ENCODE measurements around the gene FAM216B. TPM values are rescaled to one million over a fixed set of nuclear protein-coding genes. Genes with fewer than 3 reads are reported as not detected.

The FAM216B gene
- 10 to 100 TPM; 14.8 to 47.3 TPM for total RNA-seq
- long read RNA-seq, transcript FAM216B-201 (4 exons, 3,243 nt): major isoform, 5 of 13 reads
- long read RNA-seq, partial matches to known transcripts: 5 of 13 reads
- long read RNA-seq, other reads (novel, unspliced or antisense): 2 of 13 reads

DNA sequence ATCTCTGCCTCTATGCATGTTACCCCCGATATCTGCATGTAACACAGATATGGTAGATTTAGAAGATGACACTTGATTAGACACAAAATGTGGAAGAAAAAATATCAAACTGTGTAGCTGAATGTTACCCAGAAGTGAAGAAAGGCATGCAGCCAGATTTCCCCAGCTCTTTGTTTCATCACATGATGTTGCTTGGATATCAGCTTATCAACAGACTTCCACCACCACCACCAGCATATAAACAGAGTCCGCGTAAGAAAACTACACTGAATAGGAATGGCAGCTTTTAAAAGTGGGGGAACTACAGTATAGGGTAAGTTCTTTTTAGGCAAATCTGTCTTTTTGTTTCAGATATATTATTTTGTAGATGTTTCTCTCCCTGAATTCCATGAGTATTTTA, at the start of gene FAM216B:
FAM216B (plus strand) TSS at position 233 of the 400 bp plus-strand sequence. CDS start 2,484 bp downstream, outside the sequence.
- ATAC-seq: peak; percentile 30 to 53
- no peak for DNase-seq
- intact Hi-C loops (cut with DNase I): no loop called here

DNA sequence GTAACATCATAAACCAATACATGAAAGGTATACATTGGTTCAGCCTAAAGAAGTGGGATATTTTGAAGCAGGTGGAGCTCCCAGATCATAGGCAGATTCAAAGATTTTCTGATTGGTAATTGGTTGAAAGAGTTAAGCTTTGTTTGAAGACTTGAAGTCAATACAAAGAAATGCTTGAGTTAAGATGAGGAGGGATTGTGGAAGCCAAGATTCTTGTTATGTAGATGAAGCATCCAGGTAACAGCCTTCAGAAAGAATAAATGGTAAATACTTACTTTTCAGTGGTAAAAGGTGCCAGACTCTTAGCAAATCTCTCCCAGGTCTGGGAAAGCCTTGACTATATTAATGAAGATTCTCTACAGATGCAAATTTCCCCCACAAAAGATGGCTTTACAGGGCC, 49.3 kb upstream of the FAM216B start:
- DNase-seq (no peak), ATAC-seq (no peak)

DNA sequence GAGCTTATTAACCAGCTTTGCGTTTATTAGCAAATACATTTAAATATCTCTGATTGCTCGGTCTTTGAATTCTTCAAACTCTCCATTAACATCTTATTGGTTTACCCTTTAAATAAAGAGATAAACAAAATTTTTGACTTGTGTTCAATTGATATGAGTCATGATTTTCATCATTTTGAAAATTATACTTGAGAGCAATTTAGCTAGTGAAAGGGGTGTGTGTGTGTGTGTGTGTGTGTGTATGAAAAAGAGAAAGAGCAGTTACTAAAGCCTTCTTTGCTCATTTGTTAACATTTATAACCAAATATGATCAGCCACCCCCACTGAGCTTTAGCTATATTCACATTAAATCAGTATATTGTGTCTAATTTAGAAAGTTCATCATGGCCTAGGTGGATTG, 48.3 kb upstream of the FAM216B start:
- ATAC-seq: no peak
- no peak for DNase-seq
- intact Hi-C loops (cut with DNase I): no loop called here

More for the DNA sequence above, 49.3 kb upstream of the FAM216B start:
- intact Hi-C loops (cut with DNase I): no loop called here

DNA sequence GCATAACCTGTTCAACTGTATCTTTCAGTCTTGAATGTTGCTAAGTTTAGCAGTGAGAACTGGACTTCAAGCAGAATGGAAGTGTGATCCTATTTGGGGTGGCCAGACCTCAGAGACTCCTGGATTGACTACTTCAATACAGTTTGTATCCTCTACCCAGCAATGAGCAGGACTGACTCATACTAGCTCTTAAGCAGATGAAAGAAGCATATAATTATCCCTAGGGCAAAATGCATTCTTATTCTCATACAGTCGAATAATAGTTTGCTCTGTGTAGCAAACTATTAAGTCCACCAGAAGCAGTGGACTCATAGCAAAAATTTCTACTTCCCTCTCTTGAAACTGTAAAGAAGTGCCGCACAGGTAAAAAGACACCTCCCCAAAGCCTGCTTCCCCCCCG, 46.4 kb upstream of the FAM216B start:
- intact Hi-C loops (cut with DNase I): no loop called here
- DNase-seq: no peak

DNA sequence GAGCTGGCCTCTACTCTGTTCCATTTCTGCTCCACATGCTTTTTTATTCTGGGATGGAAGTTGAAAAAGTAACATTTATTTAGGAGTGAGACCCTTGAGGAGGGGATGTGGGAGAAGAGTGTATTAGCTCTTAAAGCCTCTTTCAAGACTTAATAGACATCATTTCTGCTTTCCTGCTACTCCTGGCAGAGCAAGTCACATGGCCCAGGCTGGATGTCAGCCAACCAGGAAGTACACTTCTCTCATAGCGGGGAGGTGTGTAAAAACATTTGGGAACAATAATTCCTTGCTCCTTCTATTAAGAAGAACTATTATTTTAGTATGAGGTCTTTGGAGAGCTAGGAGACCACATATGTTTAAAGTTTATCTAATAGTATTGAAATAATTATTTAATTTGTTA, 40.6 kb upstream of the FAM216B start:
- DNase-seq (peak; percentile 63), ATAC-seq (no peak)
- intact Hi-C loops (cut with DNase I): no loop called here

More for the DNA sequence above, 46.4 kb upstream of the FAM216B start:
- ATAC-seq: no peak

DNA sequence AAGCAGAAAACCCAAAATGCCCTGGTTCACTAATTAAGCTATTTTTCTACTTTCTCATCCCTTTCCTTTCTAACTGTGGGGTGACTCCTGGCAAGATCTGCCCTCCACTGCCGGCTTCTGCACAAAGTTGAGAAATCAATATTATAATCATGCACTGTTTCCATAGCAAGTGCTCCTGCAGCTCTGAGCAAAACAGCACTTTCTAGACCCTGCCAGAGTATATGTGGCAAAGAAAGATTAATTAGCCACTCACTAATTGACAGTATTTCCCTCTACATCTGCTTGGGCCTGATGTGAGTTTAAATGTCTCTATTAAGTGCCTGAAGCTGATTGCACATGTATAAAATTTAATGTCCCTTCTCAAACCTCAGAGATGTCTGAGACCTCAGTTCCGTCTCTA, 39.5 kb upstream of the FAM216B start:
- intact Hi-C loops (cut with DNase I): no loop called here
- no peak for ATAC-seq
- DNase-seq: no peak

DNA sequence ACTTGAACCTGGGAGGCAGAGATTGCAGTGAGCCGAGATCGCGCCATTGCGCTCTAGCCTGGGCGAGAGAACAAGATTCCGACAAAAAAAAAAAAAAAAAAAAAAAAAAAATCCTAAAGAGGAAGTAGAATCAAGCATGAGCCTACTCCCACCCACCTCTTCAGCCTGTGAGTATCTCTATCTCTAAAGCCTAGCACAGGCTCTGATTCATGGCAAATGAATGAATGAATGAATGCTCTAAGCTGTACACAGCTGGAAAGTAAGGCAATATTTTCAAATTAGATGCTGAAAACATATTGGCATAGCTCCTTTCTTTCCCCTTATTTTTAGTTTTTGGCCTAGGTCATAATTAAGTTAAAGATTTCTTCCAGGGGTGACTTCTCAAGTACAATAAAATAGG, 35.7 kb upstream of the FAM216B start:
- intact Hi-C loops (cut with DNase I): no loop called here

DNA sequence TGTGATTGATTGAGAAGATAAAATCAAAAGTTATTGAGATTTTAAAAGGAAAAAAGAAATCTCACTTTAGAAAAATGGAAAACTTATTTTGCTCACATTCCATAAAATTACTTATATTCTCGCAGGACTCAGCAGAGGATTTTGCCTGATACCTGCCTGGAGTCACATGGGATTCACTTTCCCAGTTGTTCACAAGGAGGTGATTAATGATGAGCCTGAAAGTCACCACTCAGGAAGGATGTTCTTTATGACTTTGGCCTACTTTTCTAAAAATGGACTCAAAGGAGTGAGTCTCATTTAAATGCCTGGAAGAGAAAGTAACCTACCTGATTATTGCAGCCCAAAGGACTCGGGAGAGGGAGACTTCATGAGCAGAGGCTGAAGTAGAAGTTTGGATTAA, 34.5 kb upstream of the FAM216B start:
- DNase-seq (no peak), ATAC-seq (peak in 1 of 2 donors; percentile 38)
- intact Hi-C loops (cut with DNase I): no loop called here

More for the DNA sequence above, 35.7 kb upstream of the FAM216B start:
- ATAC-seq: peak in 1 of 2 donors; percentile 42
- no peak for DNase-seq

DNA sequence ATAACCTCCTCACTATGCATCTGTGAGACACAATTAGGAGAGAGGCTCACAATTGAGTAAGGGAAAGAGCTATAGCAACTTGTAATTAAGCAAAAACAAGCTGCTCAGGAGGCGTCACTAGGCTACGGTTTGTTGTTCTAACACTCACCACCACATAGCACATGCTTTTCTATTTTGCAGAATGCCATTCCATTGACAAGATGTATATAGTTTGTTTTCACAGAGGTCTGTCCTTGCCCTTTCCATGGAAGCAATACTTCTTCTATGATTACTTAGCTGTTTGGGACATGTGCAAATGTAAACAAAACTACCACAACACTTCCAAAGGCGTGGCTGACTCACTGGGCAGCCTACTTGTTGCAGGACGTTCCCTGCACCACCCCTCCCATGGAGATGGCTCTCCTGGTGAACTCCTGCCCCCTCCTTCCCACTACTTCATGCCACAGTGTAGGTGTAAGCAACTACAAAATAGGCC, 33.9 kb upstream of the FAM216B start:
- no peak for DNase-seq
- intact Hi-C loops (cut with DNase I): no loop called here
- peak in 1 of 2 donors; percentile 47 for ATAC-seq

DNA sequence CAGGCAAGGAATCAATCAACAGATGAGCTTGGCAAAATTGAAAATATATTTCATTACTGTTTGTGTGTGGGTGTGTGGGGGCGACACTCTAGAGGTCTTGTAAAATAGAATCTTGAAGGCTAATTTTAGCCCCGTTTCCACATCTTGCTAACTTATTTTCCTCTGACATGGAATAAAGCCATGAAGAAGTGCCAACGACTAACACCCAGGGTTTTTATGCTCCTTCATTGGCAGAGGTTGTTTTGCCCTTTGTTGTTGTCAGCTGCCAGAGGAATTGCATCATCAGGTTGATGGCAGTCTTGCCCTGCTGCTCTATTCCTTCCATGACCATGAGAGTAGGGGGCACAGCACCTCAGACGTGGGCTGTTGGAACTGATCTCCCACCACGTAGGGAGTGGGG, 30.6 kb upstream of the FAM216B start:
- ATAC-seq: no peak

DNA sequence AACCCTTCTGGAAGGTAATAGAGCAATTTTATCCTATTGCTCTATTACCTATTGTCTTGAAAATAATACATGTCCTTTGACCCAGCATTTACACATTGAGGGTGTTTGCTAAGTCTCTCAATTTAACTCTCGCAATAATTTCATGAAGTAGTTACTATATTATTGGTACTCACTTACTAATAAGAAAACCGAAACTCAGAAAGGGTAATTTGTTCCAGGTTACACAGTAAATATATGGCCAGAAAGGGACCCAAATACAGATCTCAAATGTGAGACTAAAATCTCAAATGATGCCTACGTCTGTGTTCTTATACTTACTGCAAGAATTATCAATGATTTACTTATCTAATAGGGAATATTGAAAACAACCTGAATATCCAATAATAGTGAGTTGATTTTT, 29.7 kb upstream of the FAM216B start:
- no peak for ATAC-seq
- intact Hi-C loops (cut with DNase I): no loop called here

More for the DNA sequence above, 30.6 kb upstream of the FAM216B start:
- intact Hi-C loops (cut with DNase I): no loop called here
- no peak for DNase-seq

DNA sequence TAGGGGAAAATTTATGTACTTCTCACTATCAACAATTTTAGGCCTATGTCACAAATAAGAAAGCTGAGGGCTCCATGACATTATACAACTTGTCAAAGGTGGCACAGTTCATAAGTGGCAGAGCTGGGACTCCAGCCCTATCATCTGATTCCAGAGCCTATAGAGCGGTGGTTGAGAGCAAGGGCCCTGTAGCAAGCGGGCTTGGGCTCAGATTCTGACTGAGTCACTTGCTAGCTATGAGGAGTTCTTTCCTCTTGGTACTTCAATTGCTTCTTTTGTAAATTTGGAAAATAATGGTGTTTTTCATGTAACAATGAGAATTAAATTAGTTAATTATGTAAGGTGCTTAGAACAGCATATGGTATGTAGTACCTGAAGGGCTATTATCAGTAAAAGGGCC, 28.7 kb upstream of the FAM216B start:
- ATAC-seq: no peak
- no peak for DNase-seq
- intact Hi-C loops (cut with DNase I): no loop called here

More for the DNA sequence above, 29.7 kb upstream of the FAM216B start:
- no peak for DNase-seq

DNA sequence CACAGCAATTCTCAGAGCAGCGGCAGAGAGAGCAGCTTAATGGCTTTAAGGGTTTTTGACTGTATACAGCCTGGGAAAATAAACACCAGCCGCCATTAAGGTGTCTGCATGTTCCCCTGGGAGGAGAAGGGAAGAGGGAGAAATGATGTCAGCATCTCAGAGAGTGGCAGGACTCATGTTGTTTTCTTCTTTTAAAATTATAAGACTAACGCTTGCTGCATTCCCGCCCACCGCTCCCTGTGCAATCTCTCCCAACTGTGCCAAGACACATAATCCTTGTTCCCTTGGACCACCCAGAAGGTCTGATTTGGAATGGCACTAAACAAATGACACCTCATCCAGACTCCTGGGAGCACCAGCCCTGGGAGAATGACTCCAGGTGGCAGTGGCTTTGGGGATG, 27.7 kb upstream of the FAM216B start:
- peak in 1 of 2 donors; percentile 45 for ATAC-seq
- intact Hi-C loops (cut with DNase I): no loop called here
- DNase-seq: no peak

DNA sequence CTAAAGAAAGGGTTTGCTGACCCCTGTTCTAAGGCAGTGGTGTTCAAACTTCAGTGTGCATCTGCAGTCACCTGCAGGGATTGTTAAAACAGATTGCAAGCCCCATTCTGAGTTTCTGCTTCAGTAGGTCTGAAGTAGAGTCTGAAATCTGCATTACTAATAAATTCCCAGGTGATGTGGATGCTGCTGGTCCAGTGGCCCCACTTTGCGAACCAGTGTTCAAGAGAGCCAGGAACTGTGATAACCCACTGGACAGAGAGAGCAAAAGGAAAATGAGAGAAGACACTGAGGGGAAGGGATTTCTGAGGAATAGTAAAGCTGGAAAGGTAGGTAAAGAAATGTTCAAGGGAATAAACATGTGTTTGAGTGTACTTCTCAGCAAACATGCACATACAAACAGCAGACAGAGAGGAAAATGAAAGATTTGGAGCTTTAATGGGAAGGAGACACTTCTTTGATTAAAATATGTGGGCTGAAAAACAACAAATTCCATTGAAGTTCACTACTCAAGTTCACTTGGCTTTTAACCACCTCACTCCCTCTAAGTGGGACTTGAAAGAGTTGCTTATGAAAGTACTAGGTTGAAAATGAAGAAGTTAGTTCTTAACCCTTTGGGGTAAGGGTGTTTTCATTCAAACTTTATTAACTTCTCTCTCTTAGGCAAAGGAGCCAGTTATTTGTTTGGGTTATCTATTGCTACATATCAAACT, 26.4 kb upstream of the FAM216B start:
- no peak for ATAC-seq

DNA sequence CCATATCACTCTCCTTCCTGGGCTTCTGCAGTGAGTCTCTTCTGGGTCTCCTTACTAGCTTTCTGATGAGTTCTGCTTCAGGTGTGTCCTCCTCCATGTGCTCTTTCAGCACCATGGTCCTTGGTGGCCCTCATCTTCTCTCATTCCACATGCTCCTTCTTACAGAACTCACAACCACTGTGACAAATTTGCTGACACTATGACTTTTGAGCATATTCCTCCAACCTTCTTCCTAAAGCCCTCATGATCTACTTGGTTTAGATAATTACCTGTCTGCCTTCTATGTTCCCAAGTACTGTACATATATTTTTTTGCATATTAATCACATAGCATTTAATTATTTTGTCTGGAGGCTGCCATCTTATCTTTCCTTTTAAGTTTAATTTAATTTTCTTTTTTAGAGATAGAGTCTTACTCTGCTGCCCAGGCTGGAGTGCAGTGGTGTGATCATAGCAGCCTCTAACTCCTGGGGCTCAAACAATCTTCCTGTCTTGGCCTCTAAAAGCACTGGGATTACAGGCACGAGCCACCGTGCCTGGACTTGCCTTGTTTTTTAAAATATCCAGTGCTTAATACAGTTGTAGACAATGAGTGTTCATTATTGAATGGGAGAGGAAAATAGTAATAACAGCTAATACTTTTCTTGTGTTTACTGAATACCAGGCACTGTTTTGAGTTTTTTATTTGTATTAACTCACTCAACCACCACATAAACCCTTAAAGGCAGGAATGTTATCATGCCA, 23.5 kb upstream of the FAM216B start:
- no peak for ATAC-seq
- intact Hi-C loops (cut with DNase I): no loop called here
- DNase-seq: no peak

More for the DNA sequence above, 26.4 kb upstream of the FAM216B start:
- intact Hi-C loops (cut with DNase I): no loop called here
- DNase-seq: no peak

DNA sequence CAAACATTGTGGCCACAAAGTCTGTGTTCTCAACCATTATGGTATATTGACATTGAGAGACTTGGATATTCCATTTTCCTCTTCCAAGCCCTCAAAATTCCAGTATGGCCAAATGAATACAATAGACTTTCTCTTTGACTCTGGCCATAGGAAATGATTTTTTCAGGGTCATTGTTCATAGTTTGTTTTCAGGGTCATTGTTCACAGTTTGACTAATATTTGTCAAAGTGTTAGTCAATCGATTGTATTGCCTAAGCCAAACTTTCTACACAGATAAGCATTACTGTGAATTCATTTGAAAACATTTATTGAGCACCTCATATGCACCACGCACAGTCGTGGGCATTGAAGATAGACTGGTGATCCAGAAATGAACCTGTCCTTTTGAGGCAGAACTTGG, 22.9 kb upstream of the FAM216B start:
- ATAC-seq (no peak), DNase-seq (no peak)
- intact Hi-C loops (cut with DNase I): no loop called here

DNA sequence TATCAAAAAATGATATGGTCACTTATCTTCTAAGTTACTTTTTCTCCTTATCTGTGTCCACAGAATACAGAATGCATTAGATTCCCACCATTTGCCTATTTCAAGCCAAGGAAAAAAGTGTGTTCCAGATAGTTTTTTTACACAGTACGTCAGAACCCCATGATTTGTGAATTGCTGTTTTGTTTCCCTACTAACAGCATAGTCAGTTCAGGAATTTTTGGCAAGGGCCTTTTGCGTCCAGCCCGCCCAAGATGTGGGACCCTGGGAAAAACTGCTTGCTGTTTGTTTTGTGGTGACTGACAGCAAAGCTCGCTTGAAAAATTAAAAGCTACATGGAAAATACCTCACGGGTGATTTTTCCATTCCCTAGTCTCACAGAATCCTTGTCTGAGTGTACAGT, 20.4 kb upstream of the FAM216B start:
- DNase-seq: no peak
- ATAC-seq: peak; percentile 15 to 70
- intact Hi-C loops (cut with DNase I): no loop called here

DNA sequence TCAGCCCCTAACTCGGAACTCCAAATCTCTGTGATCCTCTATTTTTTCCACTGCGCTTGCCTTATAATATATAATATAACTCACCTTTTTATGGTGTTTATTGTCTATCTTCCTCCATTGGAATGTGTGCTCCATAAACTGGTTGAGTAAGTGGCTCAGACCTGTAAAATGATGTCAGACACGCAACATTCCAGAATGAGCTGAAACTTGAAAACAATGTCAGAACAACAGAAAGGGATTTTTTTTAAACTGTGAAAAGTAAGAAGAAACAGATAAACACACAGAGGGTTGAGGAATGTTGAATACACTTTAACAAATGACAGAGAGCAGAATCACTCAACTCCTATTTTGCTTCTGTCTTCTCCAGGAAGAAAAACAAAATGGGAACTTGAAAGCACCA, 19.1 kb upstream of the FAM216B start:
- ATAC-seq: no peak
- no peak for DNase-seq
- intact Hi-C loops (cut with DNase I): no loop called here

DNA sequence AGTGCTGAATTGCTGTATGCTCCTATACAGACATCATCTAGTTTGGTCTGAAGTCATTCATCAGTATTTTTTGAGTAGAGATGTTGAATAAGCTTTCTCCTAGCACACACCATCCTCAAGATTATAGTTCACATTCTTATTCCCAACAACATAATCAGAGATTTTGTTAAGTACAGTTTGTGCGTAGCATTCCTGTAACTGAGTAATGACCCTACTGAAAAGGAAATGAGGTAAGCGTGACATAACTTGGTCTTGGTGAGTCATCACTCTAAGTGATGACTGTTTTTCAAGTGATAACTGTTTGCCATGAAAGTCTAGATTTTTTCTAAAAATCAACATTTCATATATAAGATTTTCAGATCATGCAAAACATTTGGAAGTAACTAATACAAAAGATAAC, 18.5 kb upstream of the FAM216B start:
- intact Hi-C loops (cut with DNase I): no loop called here
- DNase-seq (no peak), ATAC-seq (peak in 1 of 2 donors; percentile 49)

DNA sequence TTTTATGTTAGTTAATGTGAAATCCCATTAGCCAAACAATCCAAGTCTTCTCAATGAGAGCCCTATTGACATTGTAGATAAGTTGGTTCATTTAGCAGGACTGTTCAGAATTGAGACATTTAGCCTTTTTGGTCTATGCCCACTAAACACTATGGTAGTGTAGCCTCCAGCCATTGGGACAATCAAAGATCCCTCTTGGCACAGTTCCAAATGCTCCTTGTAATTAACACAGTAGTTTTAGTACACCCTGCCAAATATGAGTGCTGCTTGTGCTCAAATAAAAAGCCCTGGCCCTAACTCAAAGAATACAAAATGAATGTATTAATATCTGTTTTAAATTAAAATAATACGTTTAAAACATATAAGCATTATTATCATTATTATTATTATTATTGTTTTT, 15.4 kb upstream of the FAM216B start:
- intact Hi-C loops (cut with DNase I): no loop called here
- DNase-seq (no peak), ATAC-seq (no peak)

Measured in left cardiac atrium (tissue), 4 donors.